Astrocyte (in vitro differentiated cells and primary cell): Measurements from ENCODE around the gene PLPPR2. TPM values are rescaled to one million over a fixed set of nuclear protein-coding genes. Genes with fewer than 3 reads are reported as not detected.

Experiments used
- DNase-seq: peaks from one replicate; pipeline ENCODE4 v3.0.0-alpha.2; 2010; ENCODE audit warnings: low read depth
- FAIRE-seq: peaks from 2 replicates; lab custom pipeline; 2011; peaks lifted over from hg19 to GRCh38; lab: Jason Lieb, UNC
- H2AFZ ChIP-seq: 2 replicates; pipeline ENCODE4 v1.6.0; 2012; ENCODE audit warnings: low read depth, low read length, inconsistent platforms
- H3K27ac ChIP-seq: 2 replicates; pipeline ENCODE4 v1.5.1; 2011; ENCODE audit warnings: low read depth, low read length, inconsistent platforms
- H3K27me3 ChIP-seq: 2 replicates; pipeline ENCODE4 v1.6.0; 2011; ENCODE audit warnings: low read length, inconsistent platforms; ENCODE audit not compliant: insufficient read depth
- H3K36me3 ChIP-seq: 2 replicates; pipeline ENCODE4 v1.5.1; 2011; ENCODE audit warnings: low read length, inconsistent platforms; ENCODE audit not compliant: insufficient read depth
- H3K4me1 ChIP-seq: 2 replicates; pipeline ENCODE4 v1.5.1; 2011; ENCODE audit warnings: low read length, inconsistent platforms; ENCODE audit not compliant: insufficient read depth
- H3K4me2 ChIP-seq: 2 replicates; pipeline ENCODE4 v1.6.0; 2012; ENCODE audit warnings: low read length, inconsistent platforms
- H3K4me3 ChIP-seq: 2 replicates; pipeline ENCODE4 v1.5.1; 2011; ENCODE audit warnings: low read depth, mild to moderate bottlenecking, low read length, inconsistent platforms; ENCODE audit not compliant: insufficient read depth
- H3K79me2 ChIP-seq: 2 replicates; pipeline ENCODE4 v1.6.0; 2012; ENCODE audit warnings: mild to moderate bottlenecking, low read length, inconsistent platforms; ENCODE audit not compliant: insufficient read depth
- H3K9ac ChIP-seq: 2 replicates; pipeline ENCODE4 v1.6.0; 2012; ENCODE audit warnings: mild to moderate bottlenecking, low read length, inconsistent platforms
- H3K9me3 ChIP-seq: 2 replicates; pipeline ENCODE4 v1.5.1; 2012; ENCODE audit warnings: low read depth, mild to moderate bottlenecking, low read length, inconsistent platforms; ENCODE audit not compliant: insufficient read depth
- H4K20me1 ChIP-seq: 2 replicates; pipeline ENCODE4 v1.6.0; 2012; ENCODE audit warnings: low read length, inconsistent platforms; ENCODE audit not compliant: insufficient read depth
- H3K27ac Mint-ChIP-seq: one replicate; pipeline ENCODE4 v1.8.0; 2021; ENCODE audit warnings: mild to moderate bottlenecking, mixed read lengths; ENCODE audit not compliant: unreplicated experiment
- H3K27me3 Mint-ChIP-seq: one replicate; pipeline ENCODE4 v1.8.0; 2021; ENCODE audit warnings: low read depth, mixed read lengths; ENCODE audit not compliant: unreplicated experiment
- H3K36me3 Mint-ChIP-seq: one replicate; pipeline ENCODE4 v1.8.0; 2021; ENCODE audit warnings: low read depth, mixed read lengths; ENCODE audit not compliant: unreplicated experiment
- H3K4me1 Mint-ChIP-seq: one replicate; pipeline ENCODE4 v1.8.0; 2021; ENCODE audit warnings: low read depth, mixed read lengths; ENCODE audit not compliant: unreplicated experiment
- H3K4me3 Mint-ChIP-seq: one replicate; pipeline ENCODE4 v1.8.0; 2021; ENCODE audit warnings: mild to moderate bottlenecking, moderate library complexity, mixed read lengths; ENCODE audit not compliant: unreplicated experiment
- H3K9me3 Mint-ChIP-seq: one replicate; pipeline ENCODE4 v1.8.0; 2021; ENCODE audit warnings: mild to moderate bottlenecking, mixed read lengths; ENCODE audit not compliant: unreplicated experiment
- CTCF ChIP-seq: IDR thresholded peaks from 2 replicates; pipeline ENCODE4 v1.5.1; 2011; ENCODE audit warnings: low read depth, mild to moderate bottlenecking, inconsistent platforms, low read length, moderate library complexity; ENCODE audit not compliant: insufficient read depth
- EZH2 ChIP-seq: IDR thresholded peaks from 2 replicates; pipeline ENCODE4 v1.6.1; 2012; ENCODE audit warnings: mild to moderate bottlenecking, low read length, inconsistent platforms; ENCODE audit not compliant: insufficient read depth
- total RNA-seq: library from RNA; stranded (reverse); gene quantifications from 2 replicates; pipeline ENCODE4 v1.2.1, GENCODE V29; 2021

Gene PLPPR2
- total RNA-seq, 1 donor from 2014 or later: 37.8 TPM

GRCh38 chr19:11400798-11401197 is 45.6 kb downstream of the PLPPR2 start:
- H3K36me3 ChIP-seq: no peaks in the 10 kb centered on the region
- TF ChIP-seq EZH2: no peak
- TF ChIP-seq CTCF: no peak
- no peak overlapping the region for H3K9ac ChIP-seq
- no peak overlapping the region for H2AFZ ChIP-seq
- no peak overlapping the region for H3K27ac Mint-ChIP-seq
- no peak overlapping the region for H3K4me3 ChIP-seq
- no peaks in the 10 kb centered on the region for H4K20me1 ChIP-seq
- H3K4me3 Mint-ChIP-seq: no peak overlapping the region
- no peaks in the 10 kb centered on the region for H3K27me3 Mint-ChIP-seq
- peaks cover 1% of the 10 kb centered on the region for H3K9me3 Mint-ChIP-seq
- no peak overlapping the region for H3K4me2 ChIP-seq
- H3K9me3 ChIP-seq: no peaks in the 10 kb centered on the region
- no peaks in the 10 kb centered on the region for H3K27me3 ChIP-seq
- no peaks in the 10 kb centered on the region for H3K79me2 ChIP-seq
- no peaks in the 10 kb centered on the region for H3K4me1 ChIP-seq
- no peak for DNase-seq
- no peaks in the 10 kb centered on the region for H3K4me1 Mint-ChIP-seq
- FAIRE-seq: peak; percentile 20
- H3K27ac ChIP-seq: no peak overlapping the region
- H3K36me3 Mint-ChIP-seq: no peaks in the 10 kb centered on the region

GRCh38 chr19:11401808-11402543 is 46.7 kb downstream of the PLPPR2 start:
- DNase-seq: no peak
- H3K36me3 Mint-ChIP-seq: no peaks in the 10 kb centered on the region
- no peak overlapping the region for H3K4me3 ChIP-seq
- no peaks in the 10 kb centered on the region for H4K20me1 ChIP-seq
- no peak overlapping the region for H3K27ac ChIP-seq
- H3K9ac ChIP-seq: no peak overlapping the region
- H3K4me1 Mint-ChIP-seq: no peaks in the 10 kb centered on the region
- H3K4me1 ChIP-seq: no peaks in the 10 kb centered on the region
- no peaks in the 10 kb centered on the region for H3K36me3 ChIP-seq
- no peak overlapping the region for H3K4me2 ChIP-seq
- H3K9me3 ChIP-seq: no peaks in the 10 kb centered on the region
- TF ChIP-seq EZH2: no peak
- no peak for TF ChIP-seq CTCF
- H3K27me3 Mint-ChIP-seq: no peaks in the 10 kb centered on the region
- H3K27ac Mint-ChIP-seq: no peak overlapping the region
- H2AFZ ChIP-seq: no peak overlapping the region
- H3K4me3 Mint-ChIP-seq: no peak overlapping the region
- H3K79me2 ChIP-seq: no peaks in the 10 kb centered on the region
- peaks cover 1% of the 10 kb centered on the region for H3K9me3 Mint-ChIP-seq
- peaks cover 3% of the 10 kb centered on the region for H3K27me3 ChIP-seq
- no peak for FAIRE-seq

- Mint-ChIP-seq H3K4me1 (no peaks in the 10 kb centered on the region), H3K36me3 (no peaks in the 10 kb centered on the region), H3K4me3 (no peak overlapping the region), H3K9me3 (peaks cover 1% of the 10 kb centered on the region), H3K27me3 (no peaks in the 10 kb centered on the region), H3K27ac (no peak overlapping the region)
- Histone ChIP-seq H3K4me1 (no peaks in the 10 kb centered on the region), H3K27ac (no peak overlapping the region), H4K20me1 (no peaks in the 10 kb centered on the region), H3K9ac (no peak overlapping the region), H3K4me3 (no peak overlapping the region), H2AFZ (no peak overlapping the region), H3K9me3 (no peaks in the 10 kb centered on the region), H3K27me3 (peaks cover 3% of the 10 kb centered on the region), H3K36me3 (no peaks in the 10 kb centered on the region), H3K79me2 (no peaks in the 10 kb centered on the region), H3K4me2 (no peak overlapping the region)
- TF ChIP-seq EZH2: no peak
- TF ChIP-seq CTCF: no peak
- no peak for FAIRE-seq
- DNase-seq: no peak
Observed at GRCh38 chr19:11404588-11405222, 49.5 kb downstream of the PLPPR2 start.
